Transverse colon (tissue), 4 donors: ENCODE data around the gene TUBA3E. TPM values are rescaled to one million over a fixed set of nuclear protein-coding genes. Genes with fewer than 3 reads are reported as not detected.
"Not testable (repeated sequence)": the region's sequence is repeated elsewhere in the genome, so short reads cannot be mapped to it uniquely, and the experiment has no call there.

ENCODE experiments used
- DNase-seq: peaks from one replicate; pipeline ENCODE4 v3.0.0-alpha.2; 2019
- H3K27ac ChIP-seq, 4 donors: fragments of 200-600 bp; sonication (generic); 2 replicates each; pipeline ENCODE4 v1.5.1; 2016 to 2018; ENCODE audit warnings: inconsistent platforms in 4 of 4
- H3K27me3 ChIP-seq: fragments of 200-600 bp; sonication (generic); 2 replicates; pipeline ENCODE4 v1.5.1; 2017; ENCODE audit warnings: inconsistent platforms
- H3K36me3 ChIP-seq, 4 donors: fragments of 200-600 bp; sonication (generic); 2 replicates each; pipeline ENCODE4 v1.5.1; 2017 to 2019; ENCODE audit warnings: inconsistent platforms in 4 of 4
- H3K4me1 ChIP-seq, 4 donors: fragments of 200-600 bp; sonication (generic); 2 replicates each; pipeline ENCODE4 v1.5.1; 2017 to 2020; ENCODE audit warnings: inconsistent platforms in 4 of 4
- H3K4me3 ChIP-seq, 4 donors: fragments of 200-600 bp; sonication (generic); 1 replicate in 1 of 4; 2 replicates in 3 of 4; pipeline versions ENCODE4 v1.5.1 to v1.6.1; 2017 to 2019; ENCODE audit warnings: inconsistent platforms in 4 of 4
- H3K9me3 ChIP-seq, 2 donors: fragments of 200-600 bp; sonication (generic); 2 replicates each; pipeline ENCODE4 v1.5.1; 2017 to 2019; ENCODE audit warnings: inconsistent platforms in 2 of 2
- WGBS, 2 donors: methylation state at CpG; one replicate each; pipeline ENCODE4 v1.1.5; 2018; ENCODE audit warnings: low coverage in 1 of 2; 5-methylcytosine and 5-hydroxymethylcytosine counted together
- in situ Hi-C, 4 donors: fragments of 200-750 bp; cut with MboI; loops; one replicate each; pipeline versions ENCODE4 v1.15.0 to v1.15.1; 2017; ENCODE audit warnings: low sequenced_read_pairs in 3 of 4, low pct_ligation_motif_present in 1 of 4, low pct_unique_long_range_greater_than_20kb in 1 of 4
- intact Hi-C: fragments of 100-400 bp; cut with DNase I; formaldehyde crosslinking; loops from one replicate; pipeline ENCODE4 v1.15.1; 2023; ENCODE audit warnings: low total_unique reads
- total RNA-seq, 4 donors: library from RNA; depleted of rRNA; stranded (reverse); fragments of >200 nt; gene quantifications; one replicate each; pipeline ENCODE4 v1.1.0, GENCODE V29; 2016
- TF ChIP-seq, protein P1 (sequence below), 5 experiments: fragments of 200-600 bp in 3 of 5; fragments of 450-650 bp in 2 of 5; sonication (generic) in 3 of 5; IDR thresholded peaks; 1 replicate in 2 of 5; 2 replicates in 3 of 5; pipeline ENCODE4 v1.5.1; 2016 to 2017; ENCODE audit warnings: antibody characterized with exemption in 5 of 5, inconsistent platforms in 3 of 5, mild to moderate bottlenecking in 2 of 5, moderate library complexity in 1 of 5

The TUBA3E gene
- total RNA-seq, 4 donors from 2014 or later = 0.27 TPM; not detected in 3

DNA sequence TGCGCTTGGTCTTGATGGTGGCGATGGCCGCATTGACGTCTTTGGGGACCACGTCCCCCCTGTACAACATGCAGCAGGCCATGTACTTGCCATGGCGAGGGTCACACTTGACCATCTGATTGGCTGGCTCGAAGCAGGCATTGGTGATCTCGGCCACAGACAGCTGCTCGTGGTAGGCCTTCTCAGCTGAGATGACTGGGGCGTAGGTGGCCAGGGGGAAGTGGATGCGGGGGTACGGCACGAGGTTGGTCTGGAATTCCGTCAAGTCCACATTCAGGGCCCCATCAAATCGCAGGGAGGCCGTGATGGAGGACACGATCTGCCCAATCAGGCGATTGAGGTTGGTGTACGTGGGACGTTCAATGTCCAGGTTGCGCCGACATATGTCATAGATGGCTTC, 4.4 kb downstream of the TUBA3E start:
- H3K4me1 ChIP-seq, DNase-seq, H3K27ac ChIP-seq, H3K36me3 ChIP-seq, H3K4me3 ChIP-seq, H3K27me3 ChIP-seq, intact Hi-C loops, in situ Hi-C loops, H3K9me3 ChIP-seq: not testable (repeated sequence)
- 82% methylated on average over 17 of the region's 22 CpGs; no CpG with 5 or more reads in 1 of the 2 donors for WGBS, 2 donors

DNA sequence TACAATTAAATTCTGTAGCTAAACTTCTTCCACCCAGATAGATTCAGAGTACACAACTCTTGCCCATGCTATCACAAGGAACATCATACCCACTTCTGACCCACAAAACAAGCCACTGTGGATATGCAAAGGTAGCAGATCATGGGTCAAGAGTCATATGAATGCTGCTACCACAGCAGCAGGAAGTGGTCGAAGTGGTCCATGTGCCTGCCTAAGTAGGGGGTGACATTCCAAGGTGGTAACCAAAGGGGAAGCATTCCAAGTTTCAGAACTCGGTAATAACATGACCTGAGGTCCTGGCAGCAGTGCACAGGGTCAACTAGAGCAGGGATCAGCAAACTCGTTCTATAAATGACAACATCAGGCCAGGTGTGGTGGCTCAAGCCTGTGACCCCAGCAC, 5.8 kb downstream of the TUBA3E start:
- H3K36me3 ChIP-seq, H3K27ac ChIP-seq, intact Hi-C loops, H3K4me1 ChIP-seq, H3K27me3 ChIP-seq, in situ Hi-C loops, H3K9me3 ChIP-seq, DNase-seq, H3K4me3 ChIP-seq: not testable (repeated sequence)
- 76% methylated on average over 3 of the region's 3 CpGs; no CpG with 5 or more reads in 1 of the 2 donors for WGBS, 2 donors

DNA sequence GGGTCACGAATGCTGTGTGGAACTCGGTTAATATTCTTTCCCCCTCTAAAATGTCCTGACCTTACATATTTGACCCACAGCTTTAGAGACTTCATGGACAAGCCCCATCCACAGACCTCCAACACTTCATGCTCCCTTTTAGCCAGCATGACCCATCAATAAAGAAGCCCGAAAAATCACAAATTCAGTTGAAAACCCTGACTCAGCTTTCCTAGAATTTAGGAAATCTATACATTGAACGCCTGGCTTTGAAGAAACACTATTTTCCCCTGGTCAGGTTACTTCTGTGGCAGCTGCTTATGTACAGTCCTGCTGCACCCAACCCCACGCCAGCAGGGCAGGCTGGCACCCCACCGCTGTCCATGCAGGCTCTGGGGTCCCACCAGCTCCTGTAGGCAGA, 6.9 kb downstream of the TUBA3E start:
- H3K4me1 ChIP-seq, DNase-seq, H3K27me3 ChIP-seq, H3K27ac ChIP-seq, H3K9me3 ChIP-seq, H3K4me3 ChIP-seq, intact Hi-C loops, in situ Hi-C loops, H3K36me3 ChIP-seq: not testable (repeated sequence)
- WGBS, 2 donors = 80 to 93% methylated on average over 1 to 6 of the region's 6 CpGs

DNA sequence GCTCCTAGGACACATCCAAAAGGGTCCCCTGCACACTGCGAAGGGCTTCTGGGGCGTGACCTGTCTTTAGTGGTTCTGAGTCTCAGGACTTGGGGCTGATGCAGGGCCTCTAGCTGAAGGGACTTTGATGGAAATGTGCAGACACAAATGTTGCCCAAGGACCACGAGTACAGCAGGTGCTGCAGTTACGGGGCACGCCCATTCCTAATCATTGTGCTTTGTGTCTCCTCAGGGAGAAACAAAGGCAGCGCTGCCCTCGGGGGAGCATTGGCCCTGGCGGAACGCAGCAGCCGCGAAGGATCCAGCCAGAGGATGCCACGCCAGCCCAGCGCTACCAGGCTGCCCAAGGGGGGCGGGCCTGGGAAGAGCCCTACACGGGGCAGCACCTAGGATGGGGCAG, 8.0 kb downstream of the TUBA3E start:
- Histone ChIP-seq H3K36me3 (no peaks in the 10 kb centered on the region), H3K9me3 (no peaks in the 10 kb centered on the region), H3K4me1 (no peaks in the 10 kb centered on the region), H3K27me3 (no peaks in the 10 kb centered on the region), H3K27ac (no peak overlapping the region), H3K4me3 (no peak overlapping the region)
- intact Hi-C loops (no loop called here), in situ Hi-C loops (no loop called here)
- 88% methylated on average over 11 of the region's 15 CpGs; no CpG with 5 or more reads in 1 of the 2 donors for WGBS, 2 donors
- no peak for DNase-seq
- TF ChIP-seq, protein P1, sequence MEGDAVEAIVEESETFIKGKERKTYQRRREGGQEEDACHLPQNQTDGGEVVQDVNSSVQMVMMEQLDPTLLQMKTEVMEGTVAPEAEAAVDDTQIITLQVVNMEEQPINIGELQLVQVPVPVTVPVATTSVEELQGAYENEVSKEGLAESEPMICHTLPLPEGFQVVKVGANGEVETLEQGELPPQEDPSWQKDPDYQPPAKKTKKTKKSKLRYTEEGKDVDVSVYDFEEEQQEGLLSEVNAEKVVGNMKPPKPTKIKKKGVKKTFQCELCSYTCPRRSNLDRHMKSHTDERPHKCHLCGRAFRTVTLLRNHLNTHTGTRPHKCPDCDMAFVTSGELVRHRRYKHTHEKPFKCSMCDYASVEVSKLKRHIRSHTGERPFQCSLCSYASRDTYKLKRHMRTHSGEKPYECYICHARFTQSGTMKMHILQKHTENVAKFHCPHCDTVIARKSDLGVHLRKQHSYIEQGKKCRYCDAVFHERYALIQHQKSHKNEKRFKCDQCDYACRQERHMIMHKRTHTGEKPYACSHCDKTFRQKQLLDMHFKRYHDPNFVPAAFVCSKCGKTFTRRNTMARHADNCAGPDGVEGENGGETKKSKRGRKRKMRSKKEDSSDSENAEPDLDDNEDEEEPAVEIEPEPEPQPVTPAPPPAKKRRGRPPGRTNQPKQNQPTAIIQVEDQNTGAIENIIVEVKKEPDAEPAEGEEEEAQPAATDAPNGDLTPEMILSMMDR (IDR thresholded peaks at IDR 0.05) = no peak

DNA sequence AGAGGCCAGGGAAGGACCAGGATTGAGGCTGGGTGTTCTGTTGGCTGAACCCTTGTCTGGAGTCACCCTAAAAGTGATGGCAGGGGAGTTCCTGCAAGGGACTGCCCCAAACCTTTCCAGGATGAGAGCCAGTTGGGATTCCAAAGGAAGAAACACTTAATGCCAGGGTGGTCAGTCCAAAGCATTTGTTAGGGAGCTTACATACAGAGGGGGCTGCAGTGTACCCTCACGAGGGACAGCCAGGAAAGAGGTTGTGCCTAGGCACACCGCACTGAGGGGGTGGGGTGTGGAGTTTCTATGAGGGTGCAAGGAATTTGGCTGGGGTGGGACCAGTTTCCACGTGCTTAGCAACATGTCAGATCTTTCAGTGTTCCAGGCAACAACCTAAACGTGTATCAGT, 9.3 kb downstream of the TUBA3E start:
- not testable (repeated sequence) for H3K9me3 ChIP-seq, H3K4me1 ChIP-seq, DNase-seq, H3K36me3 ChIP-seq, H3K4me3 ChIP-seq, H3K27ac ChIP-seq, H3K27me3 ChIP-seq
- in situ Hi-C loops = loop anchor here in 2 of 4 donors (5.0 to 10.0 kb wide), 2 partner anchors 146 to 1298 kb away; no protein-coding TSS in a partner anchor
- intact Hi-C loops = loop anchor here (10.0 kb wide), 1 partner anchor 146 kb away; no protein-coding TSS in a partner anchor
- WGBS, 2 donors = 94% methylated on average over 2 of the region's 4 CpGs; no CpG with 5 or more reads in 1 of the 2 donors

DNA sequence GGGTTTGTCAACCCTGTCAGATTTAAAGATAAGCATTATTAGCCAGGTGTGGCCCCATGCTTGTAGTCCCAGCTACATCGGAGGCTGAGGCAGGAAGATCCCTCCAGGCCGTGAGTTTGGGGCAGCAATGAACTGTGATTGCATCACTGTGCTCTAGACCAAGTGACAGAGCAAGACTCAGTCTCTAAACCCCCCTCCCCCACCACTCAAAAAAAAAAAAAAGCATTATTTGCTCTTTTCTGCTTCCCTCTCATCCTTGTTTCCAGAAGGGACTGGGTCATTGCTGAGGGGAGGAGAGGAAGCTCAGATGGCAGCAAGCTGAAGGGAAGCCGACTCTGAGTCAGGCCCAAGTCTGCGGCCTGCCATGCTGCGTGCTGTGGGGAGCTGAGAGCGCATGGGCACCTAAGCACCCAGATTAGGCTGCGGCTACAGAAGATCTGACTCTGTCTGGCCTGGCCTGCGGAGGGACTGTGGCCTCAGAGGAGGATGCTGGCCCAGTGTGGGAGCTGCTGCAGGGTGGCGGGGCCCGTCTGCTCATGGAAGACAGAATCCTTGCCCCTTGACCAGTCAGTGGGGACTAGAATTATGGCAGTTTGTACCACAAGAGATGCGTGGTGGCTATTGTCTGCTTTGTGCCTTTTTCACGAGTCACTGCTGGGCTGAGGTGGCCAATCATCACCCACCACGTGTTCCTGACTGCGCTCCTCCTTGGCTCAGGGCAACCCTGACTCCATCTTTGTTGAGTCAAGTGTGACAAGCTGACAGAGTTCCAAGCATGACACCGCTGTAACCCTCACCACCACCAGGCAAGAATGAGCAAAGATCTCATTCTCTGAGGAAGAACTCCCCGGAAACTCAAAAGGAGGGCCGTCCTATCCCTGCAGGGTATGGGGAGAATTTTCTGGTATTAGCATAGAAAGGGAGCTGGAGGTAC, 10.1 kb downstream of the TUBA3E start:
- not testable (repeated sequence) for H3K27ac ChIP-seq, H3K36me3 ChIP-seq, H3K27me3 ChIP-seq, H3K4me3 ChIP-seq, H3K9me3 ChIP-seq, DNase-seq
- peaks cover 6 to 10% (median 7%) of the 10 kb centered on the region in 4 donors for H3K4me1 ChIP-seq
- 80 to 94% methylated on average over 1 to 17 of the region's 17 CpGs for WGBS, 2 donors
- in situ Hi-C loops = loop anchor here in 2 of 4 donors (5.0 to 10.0 kb wide), 2 partner anchors 147 to 1299 kb away; no protein-coding TSS in a partner anchor
- intact Hi-C loops = loop anchor here (10.0 kb wide), 1 partner anchor 147 kb away; no protein-coding TSS in a partner anchor
